SKM-1 (cell line): ENCODE results near the gene NBEAL2.

Experiments
- DNase-seq: peaks from one replicate; lab custom pipeline; 2025; ENCODE audit not compliant: unreplicated experiment; lab: John Stamatoyannopoulos, UW

Gene NBEAL2

DNA sequence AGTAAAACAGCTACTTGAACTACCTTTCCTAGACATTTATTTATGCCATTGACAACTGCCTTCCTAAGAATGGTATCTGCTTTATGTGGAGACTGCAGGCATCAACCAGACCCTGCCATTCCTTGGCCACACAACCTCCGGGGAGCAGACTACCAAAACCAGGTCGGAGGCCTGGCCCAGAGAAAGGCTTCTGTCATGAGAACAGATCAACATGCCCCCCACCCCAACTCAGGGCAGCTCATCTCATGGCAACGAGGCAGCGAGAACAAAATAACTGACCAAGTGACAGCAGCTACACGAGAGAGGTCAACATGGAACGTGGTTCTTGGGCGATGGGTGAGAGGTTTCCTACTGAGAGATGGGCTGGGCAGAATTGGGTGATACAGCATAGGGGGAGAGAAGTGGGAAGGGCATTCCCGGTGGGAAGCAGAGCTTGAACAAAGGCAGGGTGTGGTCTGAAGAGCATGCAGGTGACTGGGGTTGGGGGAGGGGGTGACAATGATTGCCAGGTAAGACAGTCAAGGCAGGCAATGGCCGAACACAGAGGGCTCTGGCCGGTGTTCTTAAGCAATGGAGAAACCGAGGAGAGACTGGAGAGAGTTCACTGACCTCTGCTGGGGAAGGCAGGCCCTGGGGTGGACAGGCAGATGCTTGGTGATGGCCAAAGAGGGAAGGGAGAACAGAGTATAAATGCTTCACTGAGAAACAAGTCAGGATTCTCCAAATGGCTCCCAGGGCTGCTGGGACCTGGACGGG, 36.8 kb upstream of the NBEAL2 start:
- no peak for DNase-seq

DNA sequence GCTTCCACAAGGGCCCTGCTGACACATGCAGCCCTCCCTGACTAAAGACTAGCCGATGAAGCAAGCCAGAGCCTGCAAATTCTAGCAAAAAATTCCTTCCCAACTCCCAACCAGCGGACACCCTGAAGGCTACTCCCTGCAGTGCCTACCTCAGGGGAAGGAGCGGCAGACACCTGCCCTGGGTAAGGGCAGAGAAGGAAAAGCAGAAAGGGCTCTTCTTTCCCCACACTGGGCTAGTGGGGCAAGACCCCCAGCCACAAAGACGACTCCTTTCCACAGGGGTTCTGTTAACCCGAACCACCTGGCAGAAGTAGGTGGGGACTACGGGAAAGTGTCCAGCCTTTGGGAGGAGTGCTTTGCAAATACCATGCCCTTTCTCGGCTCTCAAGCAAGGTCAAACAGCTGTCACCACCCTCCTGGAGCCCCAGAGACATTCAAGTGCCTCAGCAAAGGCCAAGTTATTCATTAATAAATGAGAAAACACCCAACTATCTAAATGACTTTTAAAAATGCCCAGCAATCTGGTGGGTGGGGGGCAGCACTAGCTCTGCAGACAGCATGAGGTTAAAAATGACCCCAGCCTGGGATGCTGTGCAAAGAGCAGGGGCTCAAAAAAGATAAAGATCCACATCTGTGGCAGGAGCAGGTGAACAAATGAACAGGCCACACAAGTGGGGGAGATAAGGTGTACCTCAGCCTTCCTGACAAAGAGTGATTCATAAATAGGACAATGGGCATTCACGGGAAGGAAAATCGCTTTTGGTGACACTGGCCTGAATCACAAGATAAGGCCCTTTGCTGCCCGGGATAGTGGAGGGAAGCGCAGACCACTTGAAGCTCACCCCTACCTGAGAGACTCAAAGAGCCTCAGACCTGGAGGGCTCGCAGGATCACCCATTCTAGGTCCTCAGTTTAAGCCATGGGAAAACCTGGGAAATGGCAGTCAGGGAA, 36.0 kb upstream of the NBEAL2 start:
- no peak for DNase-seq

- DNase-seq, result no peak
Observed at GRCh38 chr3:46944191-46944590, 35.3 kb upstream of the NBEAL2 start.

GRCh38 chr3:46946416-46946815, 33.0 kb upstream of the NBEAL2 start:
- no peak for DNase-seq

DNA sequence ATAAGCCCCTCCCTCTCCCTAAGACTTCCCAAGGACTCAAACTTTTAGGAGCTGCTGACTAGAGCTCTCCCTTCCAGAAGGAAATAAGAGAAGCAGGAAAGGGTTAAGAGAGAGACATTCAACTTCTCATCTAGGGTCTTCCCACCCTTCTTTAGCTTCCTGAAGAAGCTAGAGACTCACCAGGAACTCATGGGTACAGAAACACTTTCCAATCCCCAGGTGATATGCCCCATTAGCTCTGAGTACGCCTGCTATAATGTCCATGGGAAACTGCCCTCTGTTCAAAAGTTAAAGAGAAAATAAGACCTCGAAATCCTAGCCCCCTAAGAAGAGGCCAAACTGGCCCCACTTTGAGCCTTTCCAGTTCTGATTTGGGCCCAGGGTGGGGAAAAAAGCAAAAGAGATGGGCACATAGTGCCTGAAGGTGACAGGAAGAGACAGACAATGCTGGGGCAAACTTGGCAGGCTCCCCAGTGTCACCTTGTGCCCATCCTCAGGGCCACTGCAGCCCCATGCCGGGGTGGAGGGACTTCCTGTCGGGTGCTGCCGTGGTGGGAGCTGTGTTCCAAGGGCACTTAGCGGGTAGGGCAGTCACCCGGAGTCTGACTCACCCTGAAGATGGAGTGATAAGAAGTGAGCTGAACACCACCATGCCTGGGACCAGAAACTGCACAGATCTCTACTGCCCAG, 32.5 kb upstream of the NBEAL2 start:
- no peak for DNase-seq

- DNase-seq, result no peak
Observed at GRCh38 chr3:46947546-46947901, 31.9 kb upstream of the NBEAL2 start.

DNA sequence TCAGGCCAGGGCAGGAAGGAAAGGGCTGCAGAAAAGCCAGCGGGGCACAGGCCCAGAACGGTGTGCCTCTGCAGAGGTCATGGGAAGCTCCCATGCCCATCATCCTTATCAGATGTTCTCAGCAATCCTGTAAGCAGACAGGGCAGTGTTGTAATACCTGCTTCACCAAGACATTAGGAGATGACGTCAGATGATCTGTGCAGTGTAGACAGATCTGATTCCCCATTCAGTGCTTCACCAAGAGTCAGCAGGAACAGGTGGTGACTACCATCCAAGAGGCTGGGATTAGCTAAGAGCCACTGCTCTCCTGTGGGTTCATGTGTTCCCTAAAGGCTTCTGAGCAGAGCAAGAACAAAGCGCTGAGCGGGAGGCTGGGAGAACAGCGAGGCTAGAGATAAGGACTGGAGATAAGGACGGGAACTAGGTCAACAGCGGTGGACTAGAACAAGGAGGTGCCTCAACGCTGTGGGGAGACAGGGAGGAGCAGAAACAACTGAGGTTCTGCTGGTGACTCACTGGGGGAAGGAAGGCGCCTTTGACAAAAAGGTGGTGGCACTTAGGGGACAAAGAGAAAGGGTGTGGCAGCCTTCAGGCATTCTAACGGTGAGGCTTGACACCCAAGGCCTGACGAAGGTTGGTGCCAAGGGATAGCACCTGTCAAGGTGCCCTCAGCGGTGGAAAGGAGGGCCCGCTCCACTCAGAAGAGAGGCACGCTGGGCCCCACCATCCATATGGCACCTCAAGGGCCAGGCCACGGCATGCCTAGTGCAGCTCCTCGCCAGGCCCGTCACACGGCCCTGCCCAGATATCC, 31.3 kb upstream of the NBEAL2 start:
- peak; percentile 21 for DNase-seq

DNA sequence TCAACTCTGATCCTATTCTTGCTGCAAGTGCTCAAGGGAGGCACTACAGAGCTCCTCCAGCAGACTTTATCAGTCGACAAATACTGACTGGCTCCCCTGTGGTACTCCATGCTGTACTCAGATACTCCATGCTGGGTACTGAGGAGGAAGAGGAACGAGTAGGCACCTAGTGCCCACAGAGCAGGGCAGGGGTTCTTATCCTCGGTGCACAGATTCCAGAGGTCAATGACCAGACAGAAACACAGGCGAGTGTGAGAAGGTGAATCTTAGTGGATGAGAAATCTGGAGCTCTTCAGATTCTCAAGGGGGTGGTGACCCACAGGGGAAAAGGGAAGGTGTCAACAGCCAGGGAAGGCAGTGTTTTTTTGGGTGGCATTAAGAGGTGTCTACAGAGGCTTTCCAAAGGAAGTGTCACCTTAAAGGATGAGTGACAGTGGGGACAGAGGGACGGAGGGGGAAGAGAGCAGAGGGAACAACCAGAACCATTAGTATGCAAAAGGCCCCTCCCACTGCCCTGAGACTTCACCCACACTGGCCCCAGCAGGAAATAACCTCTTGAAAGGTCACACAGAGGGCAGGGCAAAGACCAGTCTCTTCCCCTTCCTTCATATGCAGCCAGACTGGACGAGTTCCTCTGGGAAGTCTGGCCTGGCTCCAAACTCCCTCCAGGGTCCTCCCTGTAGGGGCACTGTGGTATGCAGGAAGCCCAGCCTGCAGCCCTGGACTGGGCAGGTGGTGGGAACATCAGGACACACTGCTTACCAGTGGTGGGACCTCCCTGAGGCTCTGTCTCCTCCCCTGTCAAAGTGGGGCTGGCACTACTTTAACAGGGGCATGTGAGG, 30.4 kb upstream of the NBEAL2 start:
- peak; percentile 49 for DNase-seq

GRCh38 chr3:46950177-46950576, 29.3 kb upstream of the NBEAL2 start:
- DNase-seq, result no peak

DNA sequence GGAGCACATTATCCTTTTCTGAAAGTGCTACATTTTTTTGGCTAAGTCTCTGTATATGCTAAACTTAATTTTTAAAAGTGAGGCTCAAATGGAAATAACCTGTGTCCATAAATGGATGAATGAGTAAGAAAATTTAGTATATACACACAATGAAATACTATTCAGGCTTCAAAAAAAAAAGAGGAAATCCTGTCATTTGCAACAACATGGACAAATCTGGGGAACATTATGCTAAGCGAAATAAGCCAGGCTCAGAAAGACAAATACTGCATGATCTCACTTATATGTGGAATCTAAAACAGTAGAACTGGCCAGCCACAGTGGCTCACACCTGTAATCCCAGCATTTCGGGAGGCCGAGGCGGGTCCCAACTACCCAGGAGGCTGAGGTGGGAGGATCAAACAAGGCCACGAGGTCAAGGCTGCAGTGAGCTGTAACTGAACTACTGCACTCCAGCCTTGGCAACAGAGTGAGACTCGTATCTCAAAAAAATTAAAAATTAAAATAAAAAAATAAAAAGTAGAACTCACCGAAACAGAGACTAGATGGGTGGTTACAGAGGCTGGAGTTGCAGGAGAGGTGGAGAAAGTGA, 28.7 kb upstream of the NBEAL2 start:
- no peak for DNase-seq

DNA sequence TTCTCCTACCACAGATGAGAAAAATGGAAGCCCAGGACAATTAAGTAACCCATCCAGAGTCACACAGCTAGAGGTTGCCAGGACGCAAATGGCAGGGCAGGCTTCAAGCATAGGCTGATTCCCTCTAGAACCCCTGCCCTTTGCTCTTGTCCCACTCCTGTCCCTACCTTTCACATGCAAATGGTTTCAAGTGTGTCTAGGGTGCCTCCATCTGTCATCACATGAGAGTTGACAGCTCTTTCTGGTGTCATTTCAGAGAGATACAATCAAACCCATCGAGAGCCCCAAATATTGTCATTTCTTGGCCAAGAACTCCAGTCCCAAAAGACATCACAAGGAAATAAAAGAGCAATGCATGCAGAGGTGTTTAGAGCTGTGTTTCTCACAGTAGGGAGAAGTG, 26.7 kb upstream of the NBEAL2 start:
- DNase-seq, result no peak

DNA sequence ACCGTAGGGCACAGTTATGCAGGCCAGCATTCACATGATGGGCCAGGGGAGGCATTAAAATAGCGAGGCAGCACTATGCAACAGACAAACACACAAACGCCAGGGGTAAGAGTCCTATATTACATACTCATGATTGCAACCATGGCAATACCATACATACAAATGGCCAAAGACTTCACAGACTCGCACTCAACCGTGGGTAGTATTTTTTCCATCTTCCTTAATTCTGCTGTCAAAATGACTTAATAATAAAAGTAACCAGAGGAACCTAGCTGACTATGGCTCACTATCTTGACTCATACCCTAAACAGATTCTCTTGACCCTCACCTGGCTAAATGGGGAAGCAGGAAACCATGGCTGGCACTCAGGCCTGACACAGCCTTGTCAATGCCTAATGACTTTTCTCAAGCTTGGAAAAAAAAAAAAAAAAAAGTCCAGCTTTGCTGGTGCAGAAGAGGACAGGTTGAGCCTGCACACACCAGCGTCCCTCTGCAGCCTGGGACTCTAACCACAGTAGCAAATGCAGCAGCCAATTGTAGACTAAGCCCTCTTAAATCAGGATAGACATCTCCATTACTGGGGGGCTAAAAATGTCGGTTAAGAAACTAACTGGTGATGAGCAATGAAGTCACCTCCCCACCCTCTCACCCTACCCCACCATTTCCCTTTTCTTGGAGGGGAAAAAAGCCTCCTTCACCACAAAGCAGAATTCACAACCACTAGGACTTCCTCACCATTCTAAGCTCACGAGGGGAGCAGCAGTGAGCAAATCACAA, 26.0 kb upstream of the NBEAL2 start:
- DNase-seq, result peak; percentile 70

DNA sequence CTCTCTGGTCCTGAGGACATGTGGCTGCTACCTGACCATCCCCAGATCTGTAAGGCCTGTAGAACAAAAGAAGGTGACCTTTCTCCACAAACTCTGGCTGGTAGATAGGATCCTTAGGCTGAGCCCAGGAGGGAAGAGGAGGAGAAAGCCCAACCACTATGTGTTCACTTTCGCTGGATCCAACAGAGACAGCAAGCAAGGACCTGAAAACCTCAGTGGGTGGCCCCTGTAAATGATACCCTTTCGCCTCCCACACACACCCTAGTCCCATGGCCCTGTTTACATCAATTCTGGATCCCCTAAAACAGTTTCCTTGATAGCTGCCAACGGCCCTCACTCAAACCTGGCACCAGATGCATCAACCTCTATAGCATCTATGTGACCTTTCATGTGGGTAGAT, 25.3 kb upstream of the NBEAL2 start:
- no peak for DNase-seq

DNA sequence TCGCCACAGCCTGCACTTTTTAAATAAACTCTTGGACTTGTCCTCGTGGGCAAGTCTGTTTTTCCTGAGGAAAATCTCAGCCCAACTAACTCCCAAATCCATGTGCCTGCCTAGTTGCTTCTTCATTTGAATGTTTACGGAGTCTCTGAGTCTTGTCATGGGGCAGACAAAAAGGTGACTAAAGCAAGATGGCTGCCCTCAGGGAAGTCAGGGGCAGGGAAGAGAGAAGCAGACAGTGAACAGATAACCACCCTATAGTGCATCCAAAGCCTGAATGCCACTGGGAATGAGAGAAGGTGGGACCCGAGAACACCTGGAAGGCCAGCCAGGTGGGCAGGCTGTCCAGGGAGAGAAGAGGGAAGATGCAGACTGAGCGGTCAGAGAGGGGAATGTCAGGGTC, 24.3 kb upstream of the NBEAL2 start:
- DNase-seq, result no peak

DNA sequence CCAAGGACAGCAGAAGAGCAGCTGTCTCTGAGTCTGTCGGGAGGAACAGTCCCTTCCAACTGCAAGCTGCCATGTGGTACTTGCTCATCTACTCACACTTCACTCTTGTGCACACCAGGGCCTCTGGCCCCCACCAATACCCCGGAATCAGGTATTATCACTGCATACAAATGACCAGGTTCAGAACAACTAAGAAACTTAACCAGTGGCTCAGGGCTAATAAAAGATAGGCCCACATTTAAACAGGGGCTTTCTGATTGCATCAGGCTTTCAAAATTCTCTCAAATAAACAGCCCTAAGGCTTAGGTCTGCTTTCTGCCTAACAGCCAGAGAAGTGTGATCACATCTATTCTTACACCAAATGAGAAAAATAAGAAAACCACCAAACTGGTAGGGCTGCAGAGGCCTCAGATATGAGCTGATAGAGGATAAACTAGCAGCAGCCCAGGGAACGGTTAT, 23.6 kb upstream of the NBEAL2 start:
- DNase-seq, result no peak

DNA sequence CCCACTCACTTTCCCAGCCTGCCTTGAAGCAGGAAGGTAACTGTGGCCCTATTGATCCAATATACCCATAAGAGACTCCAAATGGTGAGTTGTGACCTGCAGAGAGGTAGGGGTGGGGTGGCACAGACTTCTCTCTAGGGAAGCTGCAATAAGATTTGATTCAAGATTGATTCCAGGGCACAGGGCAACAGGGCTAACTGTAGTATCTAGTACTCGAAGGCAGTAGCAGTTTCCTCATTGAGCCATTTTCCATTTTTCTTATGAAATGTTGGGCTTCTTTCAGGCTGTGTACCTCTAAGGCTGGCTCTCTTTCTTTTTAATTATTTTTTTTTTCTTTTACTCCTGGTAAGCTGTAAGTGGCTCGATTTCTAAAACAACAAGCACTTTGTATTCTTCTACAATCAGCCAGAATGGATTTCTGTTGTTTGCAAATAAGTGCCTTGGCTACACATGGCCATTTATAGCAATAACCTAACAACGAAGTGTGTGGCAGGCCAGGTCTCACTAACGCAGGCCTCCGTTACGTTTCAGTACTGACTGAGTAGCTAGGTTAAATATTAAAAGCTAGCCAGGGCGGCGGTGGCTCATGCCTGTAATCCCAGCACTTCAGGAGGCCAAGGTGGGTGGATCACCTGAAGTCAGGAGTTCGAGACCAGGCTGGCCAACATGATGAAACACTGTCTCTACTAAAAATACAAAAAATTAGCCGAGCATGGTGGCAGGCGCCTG, 22.2 kb upstream of the NBEAL2 start:
- DNase-seq, result no peak

- DNase-seq, result no peak
Observed at GRCh38 chr3:46958467-46959160, 20.9 kb upstream of the NBEAL2 start.

DNA sequence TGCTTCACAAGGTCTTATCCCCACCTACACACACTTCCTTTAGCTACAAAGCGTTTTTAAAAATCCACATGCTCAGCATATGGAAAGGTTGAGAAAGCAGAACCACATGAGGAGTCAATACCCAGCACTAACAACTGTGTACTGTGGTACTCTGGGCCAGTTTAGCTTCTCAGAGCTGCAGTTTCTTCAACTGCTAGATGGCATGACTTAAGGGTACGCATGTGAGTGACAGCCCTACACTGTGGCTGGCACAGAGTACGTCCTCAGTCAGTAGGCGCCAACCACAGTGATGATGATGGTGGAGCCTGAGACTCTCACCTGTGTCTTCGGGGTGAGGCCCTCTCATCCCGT, 20.3 kb upstream of the NBEAL2 start:
- no peak for DNase-seq
